Fibroblast of pulmonary artery (primary cell): ENCODE results near the gene HBE1.

Experiments
- DNase-seq: peaks from one replicate; pipeline ENCODE4 v3.0.0-alpha.2; 2010; ENCODE audit warnings: low read depth
- H3K4me3 ChIP-seq: replicated peaks from 2 replicates; pipeline ENCODE4 v1.5.1; 2011; ENCODE audit warnings: low read depth, mild to moderate bottlenecking, control low read depth, low read length, moderate library complexity
- TF ChIP-seq, protein P1 (sequence below): IDR thresholded peaks from 2 replicates; pipeline ENCODE4 v1.5.1; 2011; ENCODE audit warnings: mild to moderate bottlenecking, control low read depth, low read length, inconsistent platforms; ENCODE audit errors: missing control alignments

HBE1 gene

GRCh38 chr11:5279471-5280090, 9.8 kb upstream of the HBE1 start:
- no peak overlapping the region for H3K4me3 ChIP-seq
- TF ChIP-seq, protein P1, sequence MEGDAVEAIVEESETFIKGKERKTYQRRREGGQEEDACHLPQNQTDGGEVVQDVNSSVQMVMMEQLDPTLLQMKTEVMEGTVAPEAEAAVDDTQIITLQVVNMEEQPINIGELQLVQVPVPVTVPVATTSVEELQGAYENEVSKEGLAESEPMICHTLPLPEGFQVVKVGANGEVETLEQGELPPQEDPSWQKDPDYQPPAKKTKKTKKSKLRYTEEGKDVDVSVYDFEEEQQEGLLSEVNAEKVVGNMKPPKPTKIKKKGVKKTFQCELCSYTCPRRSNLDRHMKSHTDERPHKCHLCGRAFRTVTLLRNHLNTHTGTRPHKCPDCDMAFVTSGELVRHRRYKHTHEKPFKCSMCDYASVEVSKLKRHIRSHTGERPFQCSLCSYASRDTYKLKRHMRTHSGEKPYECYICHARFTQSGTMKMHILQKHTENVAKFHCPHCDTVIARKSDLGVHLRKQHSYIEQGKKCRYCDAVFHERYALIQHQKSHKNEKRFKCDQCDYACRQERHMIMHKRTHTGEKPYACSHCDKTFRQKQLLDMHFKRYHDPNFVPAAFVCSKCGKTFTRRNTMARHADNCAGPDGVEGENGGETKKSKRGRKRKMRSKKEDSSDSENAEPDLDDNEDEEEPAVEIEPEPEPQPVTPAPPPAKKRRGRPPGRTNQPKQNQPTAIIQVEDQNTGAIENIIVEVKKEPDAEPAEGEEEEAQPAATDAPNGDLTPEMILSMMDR: no peak
- DNase-seq: no peak

GRCh38 chr11:5277807-5278382, 8.2 kb upstream of the HBE1 start:
- H3K4me3 ChIP-seq: no peak overlapping the region
- DNase-seq: no peak
- TF ChIP-seq, protein P1: no peak

DNA sequence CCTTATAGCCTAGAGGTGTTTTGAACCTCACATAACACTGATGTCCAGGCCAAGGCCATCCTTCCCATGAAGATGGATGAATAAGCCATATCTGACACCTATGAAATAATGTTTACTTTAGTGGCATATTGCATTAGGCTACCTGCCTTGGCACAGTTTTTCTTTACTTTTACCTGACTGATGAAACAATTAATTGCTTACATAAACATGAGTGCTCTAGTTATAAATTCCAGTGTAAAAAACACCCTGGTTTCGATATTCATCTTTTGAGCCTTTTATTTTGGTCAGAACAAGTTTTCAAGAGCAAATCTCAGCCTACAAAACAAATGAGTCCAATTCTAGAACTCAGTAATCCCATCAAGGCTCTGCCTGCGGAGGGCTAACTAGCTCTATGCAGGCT, 7.0 kb upstream of the HBE1 start:
- TF ChIP-seq, protein P1: no peak
- no peak for DNase-seq
- no peak overlapping the region for H3K4me3 ChIP-seq

DNA sequence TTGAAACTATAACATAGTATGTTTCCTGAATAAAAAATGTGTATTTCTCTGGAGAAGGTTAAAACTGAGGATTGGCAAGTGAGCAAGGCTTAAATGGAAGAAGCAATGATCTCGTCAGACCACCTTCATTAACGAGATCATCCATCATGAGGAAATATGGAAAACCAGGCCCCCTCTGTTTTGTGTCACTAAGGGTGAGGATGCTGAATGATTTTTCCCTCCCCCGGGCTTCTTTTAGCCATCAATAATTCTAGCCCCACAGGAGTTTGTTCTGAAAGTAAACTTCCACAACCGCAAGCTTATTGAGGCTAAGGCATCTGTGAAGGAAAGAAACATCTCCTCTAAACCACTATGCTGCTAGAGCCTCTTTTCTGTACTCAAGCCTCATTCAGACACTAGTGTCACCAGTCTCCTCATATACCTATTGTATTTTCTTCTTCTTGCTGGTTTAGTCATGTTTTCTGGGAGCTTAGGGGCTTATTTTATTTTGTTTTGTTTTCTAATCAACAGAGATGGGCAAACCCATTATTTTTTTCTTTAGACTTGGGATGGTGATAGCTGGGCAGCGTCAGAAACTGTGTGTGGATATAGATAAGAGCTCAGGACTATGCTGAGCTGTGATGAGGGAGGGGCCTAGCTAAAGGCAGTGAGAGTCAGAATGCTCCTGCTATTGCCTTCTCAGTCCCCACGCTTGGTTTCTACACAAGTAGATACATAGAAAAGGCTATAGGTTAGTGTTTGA, 5.8 kb upstream of the HBE1 start:
- no peak overlapping the region for H3K4me3 ChIP-seq
- TF ChIP-seq, protein P1: no peak
- no peak for DNase-seq

DNA sequence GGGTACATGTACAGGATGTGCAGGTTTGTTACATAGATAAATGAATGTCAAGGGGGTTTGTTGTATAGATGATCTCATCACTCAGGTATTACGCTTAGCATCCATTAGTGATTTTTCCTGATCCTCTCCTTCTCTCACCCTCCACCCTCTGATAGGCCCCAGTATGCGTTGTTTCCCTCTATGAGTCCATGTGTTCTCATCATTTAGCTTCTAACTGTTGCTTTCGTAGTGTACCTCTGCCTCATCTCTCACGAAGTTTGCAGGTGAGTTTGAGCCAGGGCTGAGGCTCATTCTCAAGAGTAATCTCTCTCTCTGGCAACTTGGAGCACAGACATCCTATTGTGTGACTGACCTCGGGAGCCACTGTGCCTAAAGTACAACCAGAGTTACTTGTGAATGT, 4.7 kb upstream of the HBE1 start:
- TF ChIP-seq, protein P1: no peak

GRCh38 chr11:5272395-5273017, 2.8 kb upstream of the HBE1 start:
- DNase-seq: no peak
- no peak overlapping the region for H3K4me3 ChIP-seq
- TF ChIP-seq, protein P1: no peak

More for the DNA sequence above, 4.7 kb upstream of the HBE1 start:
- no peak overlapping the region for H3K4me3 ChIP-seq
- DNase-seq: peak; percentile 3
